Cardiac muscle cell (in vitro differentiated cells and primary cell): ENCODE measurements around the gene MAPT. TPM values are rescaled to one million over a fixed set of nuclear protein-coding genes. Genes with fewer than 3 reads are reported as not detected.
"Not testable (repeated sequence)": the region's sequence is repeated elsewhere in the genome, so short reads cannot be mapped to it uniquely, and the experiment has no call there.

Experiments
- DNase-seq, 2 donors: peaks; one replicate each; pipeline versions ENCODE4 v3.0.0 to v3.0.0-alpha.2; 2010 to 2017; ENCODE audit warnings: low read depth in 1 of 2, low spot score in 1 of 2
- H3K27ac ChIP-seq: fragments of 200-600 bp; sonication (generic); 2 replicates; pipeline ENCODE4 v1.5.1; 2016
- H3K27me3 ChIP-seq: fragments of 200-600 bp; sonication (generic); 2 replicates; pipeline ENCODE4 v1.6.0; 2016; ENCODE audit warnings: control low read depth
- H3K36me3 ChIP-seq: fragments of 200-600 bp; sonication (generic); 2 replicates; pipeline ENCODE4 v1.5.1; 2016; ENCODE audit warnings: control low read depth
- H3K4me1 ChIP-seq: fragments of 200-600 bp; sonication (generic); 2 replicates; pipeline ENCODE4 v1.8.1; 2017; ENCODE audit warnings: low read depth, mild to moderate bottlenecking, mixed run types
- H3K4me3 ChIP-seq: fragments of 200-600 bp; sonication (generic); 2 replicates; pipeline ENCODE4 v1.5.1; 2016; ENCODE audit warnings: mild to moderate bottlenecking
- H3K9me3 ChIP-seq: fragments of 200-600 bp; sonication (generic); 2 replicates; pipeline ENCODE4 v1.5.1; 2017; ENCODE audit warnings: low read depth, mild to moderate bottlenecking, control low read depth
- polyA plus RNA-seq: library from polyadenylated mRNA; unstranded; fragments of >200 nt; fragmentation: Nextera tagmentation; extraction: Ambion mirVana; gene quantifications from 2 replicates; pipeline ENCODE4 v1.2.1, GENCODE V29; 2016
- total RNA-seq: library from RNA; depleted of rRNA; stranded (reverse); fragments of >200 nt; gene quantifications from 2 replicates; pipeline ENCODE4 v1.2.3, GENCODE V29; 2016
- TF ChIP-seq, protein P1 (sequence below): IDR thresholded peaks from 2 replicates; pipeline ENCODE4 v1.5.1; 2012; ENCODE audit warnings: low read depth, mild to moderate bottlenecking, low read length

Gene MAPT
- total and polyA plus RNA-seq, 2 experiments from 2014 or later, result 1.3 to 1.9 TPM

DNA sequence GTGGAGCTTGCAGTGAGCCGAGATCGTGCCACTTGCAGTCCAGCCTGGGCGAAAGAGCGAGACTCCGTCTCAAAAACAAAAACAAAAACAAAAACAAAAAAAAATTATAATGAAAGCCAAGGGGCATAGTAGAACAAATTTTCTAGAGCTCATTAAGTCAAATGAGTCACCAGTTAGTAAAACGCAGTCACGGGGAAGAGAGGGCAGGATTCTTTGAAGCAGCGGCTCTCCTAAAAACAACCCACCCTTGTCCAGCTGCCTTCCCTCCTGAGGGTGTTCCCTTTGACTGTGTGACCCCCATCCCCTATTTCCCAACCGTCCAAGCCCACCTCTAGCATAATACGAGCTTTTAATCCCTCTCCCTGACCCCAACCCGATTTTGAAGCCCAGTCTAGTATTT is 60.6 kb downstream of the MAPT start:
- DNase-seq, result no peak
- no peaks in the 10 kb centered on the region for H3K36me3 ChIP-seq
- no peaks in the 10 kb centered on the region for H3K4me1 ChIP-seq
- no peak overlapping the region for H3K4me3 ChIP-seq
- H3K9me3 ChIP-seq, result no peaks in the 10 kb centered on the region
- H3K27ac ChIP-seq, result no peak overlapping the region
- H3K27me3 ChIP-seq, result peaks cover 13% of the 10 kb centered on the region
- TF ChIP-seq, protein P1, sequence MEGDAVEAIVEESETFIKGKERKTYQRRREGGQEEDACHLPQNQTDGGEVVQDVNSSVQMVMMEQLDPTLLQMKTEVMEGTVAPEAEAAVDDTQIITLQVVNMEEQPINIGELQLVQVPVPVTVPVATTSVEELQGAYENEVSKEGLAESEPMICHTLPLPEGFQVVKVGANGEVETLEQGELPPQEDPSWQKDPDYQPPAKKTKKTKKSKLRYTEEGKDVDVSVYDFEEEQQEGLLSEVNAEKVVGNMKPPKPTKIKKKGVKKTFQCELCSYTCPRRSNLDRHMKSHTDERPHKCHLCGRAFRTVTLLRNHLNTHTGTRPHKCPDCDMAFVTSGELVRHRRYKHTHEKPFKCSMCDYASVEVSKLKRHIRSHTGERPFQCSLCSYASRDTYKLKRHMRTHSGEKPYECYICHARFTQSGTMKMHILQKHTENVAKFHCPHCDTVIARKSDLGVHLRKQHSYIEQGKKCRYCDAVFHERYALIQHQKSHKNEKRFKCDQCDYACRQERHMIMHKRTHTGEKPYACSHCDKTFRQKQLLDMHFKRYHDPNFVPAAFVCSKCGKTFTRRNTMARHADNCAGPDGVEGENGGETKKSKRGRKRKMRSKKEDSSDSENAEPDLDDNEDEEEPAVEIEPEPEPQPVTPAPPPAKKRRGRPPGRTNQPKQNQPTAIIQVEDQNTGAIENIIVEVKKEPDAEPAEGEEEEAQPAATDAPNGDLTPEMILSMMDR, result no peak

DNA sequence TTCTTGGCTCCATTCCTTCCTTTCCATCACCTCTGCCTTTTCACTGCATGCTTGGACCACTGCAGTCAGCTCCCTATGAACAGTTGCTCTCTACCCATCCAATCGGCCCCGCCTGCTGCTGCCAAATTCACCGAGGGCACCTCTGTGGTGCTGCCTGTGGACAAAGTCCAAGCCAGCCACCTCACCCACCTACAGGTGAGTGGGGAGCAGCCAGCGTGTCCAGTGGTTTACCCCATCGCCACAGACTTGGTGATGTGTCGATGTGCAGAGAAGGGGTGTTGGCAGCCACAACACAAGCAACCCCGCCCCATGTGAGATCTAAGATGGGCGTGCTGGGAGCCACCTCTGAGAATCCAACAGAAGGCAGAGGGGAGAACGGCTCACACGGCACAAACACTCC is 61.0 kb downstream of the MAPT start:
- peaks cover 9% of the 10 kb centered on the region for H3K27me3 ChIP-seq
- H3K4me3 ChIP-seq, result no peak overlapping the region
- H3K4me1 ChIP-seq, result no peaks in the 10 kb centered on the region
- H3K27ac ChIP-seq, result no peak overlapping the region
- no peaks in the 10 kb centered on the region for H3K9me3 ChIP-seq
- TF ChIP-seq, protein P1, result no peak
- DNase-seq, result no peak
- H3K36me3 ChIP-seq, result no peaks in the 10 kb centered on the region

DNA sequence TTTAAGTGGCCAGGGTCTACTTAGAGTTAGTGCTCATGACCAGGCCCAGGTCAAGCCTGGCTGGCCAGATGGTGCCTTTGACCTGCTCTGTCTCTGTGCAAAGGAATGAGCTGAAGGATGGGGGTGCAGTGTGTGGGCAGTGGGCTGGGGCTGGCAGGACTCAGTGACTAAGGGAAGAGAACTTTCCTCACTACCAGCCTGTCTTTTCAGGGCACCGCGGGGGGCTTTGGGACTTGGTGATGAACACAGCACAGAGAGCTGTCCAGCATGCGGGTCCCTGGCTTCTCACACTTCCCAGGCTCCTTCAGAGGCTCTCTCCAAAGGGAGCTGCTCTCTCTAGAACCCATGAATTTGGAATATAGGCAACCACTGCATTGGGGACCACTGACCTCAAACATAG is 61.7 kb downstream of the MAPT start:
- H3K36me3 ChIP-seq, result no peaks in the 10 kb centered on the region
- no peak overlapping the region for H3K27ac ChIP-seq
- DNase-seq, result no peak
- H3K4me1 ChIP-seq, result no peaks in the 10 kb centered on the region
- TF ChIP-seq, protein P1, result no peak
- H3K9me3 ChIP-seq, result no peaks in the 10 kb centered on the region
- H3K4me3 ChIP-seq, result no peak overlapping the region
- peaks cover 3% of the 10 kb centered on the region for H3K27me3 ChIP-seq

DNA sequence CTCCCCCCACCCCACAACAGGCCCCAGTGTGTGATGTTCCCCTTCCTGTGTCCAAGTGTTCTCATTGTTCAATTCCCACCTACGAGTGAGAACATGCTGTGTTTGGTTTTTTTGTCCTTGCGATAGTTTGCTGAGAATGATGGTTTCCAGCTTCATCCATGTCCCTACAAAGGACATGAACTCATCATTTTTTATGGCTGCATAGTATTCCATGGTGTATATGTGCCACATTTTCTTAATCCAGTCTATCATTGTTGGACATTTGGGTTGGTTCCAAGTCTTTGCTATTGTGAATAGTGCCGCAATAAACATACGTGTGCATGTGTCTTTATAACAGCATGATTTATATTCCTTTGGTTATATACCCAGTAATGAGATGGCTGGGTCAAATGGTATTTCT is 62.4 kb downstream of the MAPT start:
- not testable (repeated sequence) for H3K36me3 ChIP-seq, H3K27ac ChIP-seq, H3K4me1 ChIP-seq, H3K4me3 ChIP-seq, H3K27me3 ChIP-seq, DNase-seq, H3K9me3 ChIP-seq

DNA sequence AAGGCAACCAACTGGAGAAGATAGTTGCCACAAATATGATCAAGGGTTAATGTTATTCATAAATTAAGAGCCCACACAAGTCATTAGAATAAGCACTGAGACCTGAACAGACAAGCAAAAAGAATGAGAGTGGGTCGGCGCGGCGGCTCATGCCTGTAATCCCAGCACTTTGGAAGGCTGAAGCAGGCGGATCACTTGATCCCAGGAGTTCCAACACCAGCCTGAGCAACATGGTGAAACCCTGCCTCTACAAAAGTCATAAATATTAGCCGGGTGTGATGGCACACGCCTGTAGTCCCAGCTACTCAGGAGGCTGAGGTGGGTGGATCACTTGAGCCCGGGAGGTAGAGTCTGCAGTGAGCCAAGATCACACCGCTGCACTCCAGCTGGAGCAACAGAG is 64.0 kb downstream of the MAPT start:
- DNase-seq, result no peak
- Histone ChIP-seq H3K36me3 (no peaks in the 10 kb centered on the region), H3K4me3 (no peak overlapping the region), H3K9me3 (no peaks in the 10 kb centered on the region), H3K27me3 (no peaks in the 10 kb centered on the region), H3K27ac (no peak overlapping the region), H3K4me1 (no peaks in the 10 kb centered on the region)
- TF ChIP-seq, protein P1, result no peak

DNA sequence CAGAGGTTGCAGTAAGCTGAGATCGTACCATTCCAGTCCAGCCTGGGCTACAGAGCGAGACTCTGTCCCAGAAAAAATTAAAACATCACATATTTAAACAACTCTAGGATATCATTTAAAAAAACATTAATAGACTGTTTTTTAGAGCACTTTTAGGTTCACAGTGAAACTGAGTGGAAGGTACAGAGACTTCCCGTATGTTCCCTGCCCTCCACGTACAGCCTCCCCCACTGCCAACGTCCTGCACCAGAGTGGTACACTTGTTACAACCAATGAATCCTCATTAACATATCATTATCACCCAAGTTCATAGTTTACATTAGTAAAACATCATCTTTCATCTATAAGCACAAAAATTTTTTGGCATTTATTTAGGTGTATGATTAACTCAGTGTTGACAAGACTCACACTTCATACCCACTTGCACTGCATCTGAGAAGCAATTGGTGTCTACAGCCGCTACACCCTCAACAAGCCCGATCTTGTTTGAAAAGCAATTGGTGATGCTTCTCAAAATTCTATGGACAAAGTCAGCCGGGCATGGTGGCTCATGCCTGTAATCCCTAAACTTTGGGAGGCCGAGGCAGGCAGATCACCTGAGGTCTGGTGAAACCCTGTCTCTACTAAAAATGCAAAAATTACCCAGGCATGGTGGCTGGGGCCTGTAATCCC is 64.8 kb downstream of the MAPT start:
- DNase-seq, result no peak
- H3K4me1 ChIP-seq, result no peaks in the 10 kb centered on the region

More for the DNA sequence above, 64.8 kb downstream of the MAPT start:
- H3K36me3 ChIP-seq, result no peaks in the 10 kb centered on the region
- TF ChIP-seq, protein P1, result no peak
- H3K9me3 ChIP-seq, result no peaks in the 10 kb centered on the region
- H3K4me3 ChIP-seq, result no peak overlapping the region
- no peak overlapping the region for H3K27ac ChIP-seq
- no peaks in the 10 kb centered on the region for H3K27me3 ChIP-seq
